ENCODE measurements around the gene PRKCH. TPM values are rescaled to one million over a fixed set of nuclear protein-coding genes. Genes with fewer than 3 reads are reported as not detected.

The PRKCH gene
- polyA plus RNA-seq, 1 donor: 21.2 TPM

DNA sequence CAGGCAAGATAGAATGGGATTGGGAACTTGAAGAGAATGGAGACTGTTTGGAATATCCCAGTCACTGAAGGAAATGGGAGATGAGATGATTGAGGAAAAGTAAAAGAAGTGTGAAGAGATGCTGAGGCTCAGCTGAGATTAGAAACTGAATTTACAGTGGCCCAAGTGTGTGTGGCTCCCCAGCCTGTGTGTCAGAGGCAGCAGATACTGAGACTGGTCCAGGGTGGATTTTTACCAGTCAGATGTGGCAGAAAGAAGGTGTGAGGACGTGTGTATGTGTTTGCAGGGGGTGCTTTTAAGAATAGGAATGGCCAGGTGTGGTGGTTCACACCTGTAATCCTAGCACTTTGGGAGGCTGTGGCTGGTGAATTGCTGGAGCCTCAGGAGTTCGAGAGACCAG is 42.9 kb downstream of the PRKCH start:
- DNase-seq: no peak

DNA sequence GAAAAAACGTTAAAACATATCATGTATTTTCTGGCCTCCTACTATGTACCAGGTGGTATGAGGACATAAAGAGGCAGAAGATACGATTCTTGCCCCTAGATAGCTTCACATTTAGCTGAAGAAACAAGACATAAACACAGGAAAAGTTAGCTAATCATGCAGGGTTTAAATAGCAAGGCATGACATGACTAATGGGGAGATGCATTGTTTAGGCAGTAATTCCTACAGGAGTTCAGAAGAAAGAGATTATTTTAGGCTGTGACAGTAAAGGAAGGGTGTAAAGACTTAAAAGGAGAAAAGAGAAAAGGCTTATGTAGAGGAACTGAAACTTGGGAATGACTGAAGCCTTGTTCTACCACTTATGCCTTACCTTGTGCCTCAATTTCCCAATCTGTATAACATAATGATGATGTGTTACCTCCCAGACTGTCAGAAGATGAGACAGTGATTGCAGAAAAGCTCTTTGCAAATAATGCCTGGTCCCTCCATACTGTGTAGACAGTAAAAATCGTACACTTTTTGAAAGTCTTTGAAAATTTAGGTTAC is 44.4 kb downstream of the PRKCH start:
- DNase-seq: no peak

DNA sequence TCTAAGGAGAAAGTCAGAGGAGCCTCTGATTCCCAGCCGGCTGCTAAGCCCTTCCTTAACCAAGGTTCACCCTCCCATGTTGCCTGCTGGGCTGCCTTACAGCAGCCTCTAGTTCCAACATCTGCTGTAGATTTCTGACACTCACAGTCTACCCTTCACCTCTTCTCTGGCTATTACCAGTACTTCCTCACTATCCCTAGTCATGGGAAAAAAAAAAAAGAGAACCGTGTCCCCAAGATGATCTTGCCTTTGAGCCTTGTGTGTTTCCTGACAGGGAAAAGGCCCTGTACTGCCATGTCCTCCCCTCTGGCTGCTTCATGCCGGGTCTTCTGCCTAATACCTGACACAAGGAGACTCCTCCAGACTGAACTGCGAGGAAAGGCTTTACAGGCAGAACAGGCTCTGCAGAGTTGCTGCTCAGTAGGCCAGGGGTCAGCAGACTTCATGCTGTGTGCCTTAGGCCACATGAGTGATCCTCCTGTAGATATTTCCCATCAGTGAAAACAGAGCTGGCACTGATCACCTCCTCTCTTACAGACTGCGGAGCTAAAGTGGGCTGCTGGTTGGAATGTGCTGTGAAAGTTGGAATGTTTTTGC is 46.8 kb downstream of the PRKCH start:
- DNase-seq: no peak

DNA sequence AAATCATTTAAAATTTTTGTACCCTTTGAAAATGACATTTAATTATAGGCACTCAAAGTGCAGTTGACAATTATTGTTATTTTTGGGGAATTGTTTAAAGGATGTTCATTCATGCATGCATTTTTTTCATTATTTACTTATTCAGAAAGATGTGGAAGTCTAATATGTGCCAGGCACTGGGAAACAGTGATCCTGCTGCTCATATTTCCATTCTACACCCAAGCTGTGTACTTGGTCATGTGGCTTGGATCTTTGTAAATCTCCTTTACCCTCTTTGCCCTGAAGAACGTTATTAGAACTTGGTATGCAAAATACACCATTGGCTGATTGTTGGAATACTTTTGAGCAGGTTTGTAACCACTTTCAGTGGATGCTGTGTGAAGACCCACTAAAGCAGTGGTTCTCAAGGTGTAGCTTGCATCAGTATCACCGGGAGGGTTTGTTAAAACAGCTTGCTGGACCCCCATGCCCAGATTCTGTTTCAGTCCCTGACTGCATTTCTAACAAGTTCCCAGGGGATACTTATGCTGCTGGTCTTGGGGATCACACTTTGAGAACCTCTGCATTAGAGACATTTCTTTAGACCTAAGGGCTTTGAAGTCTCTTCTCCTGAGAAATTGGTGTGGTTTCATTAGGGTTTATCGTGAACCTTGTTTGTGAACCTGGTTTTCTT is 47.5 kb downstream of the PRKCH start:
- DNase-seq: no peak

DNA sequence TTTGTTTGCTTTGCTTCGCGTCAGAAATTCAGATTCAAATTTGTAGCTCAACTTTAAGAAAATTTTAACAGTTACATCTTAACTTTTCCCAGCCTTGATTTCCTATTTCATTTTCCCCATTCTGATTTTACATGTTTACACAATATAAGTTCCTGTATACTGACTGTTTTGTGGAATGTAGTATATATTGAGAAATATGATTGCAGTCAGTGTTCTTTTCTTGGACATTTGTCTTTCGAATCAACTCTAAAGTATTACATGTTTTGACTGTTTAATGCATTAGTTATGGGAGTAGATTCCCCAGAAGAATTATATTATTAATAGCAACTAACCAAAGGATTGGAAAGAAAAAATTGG is 48.1 kb downstream of the PRKCH start:
- no peak for DNase-seq

DNA sequence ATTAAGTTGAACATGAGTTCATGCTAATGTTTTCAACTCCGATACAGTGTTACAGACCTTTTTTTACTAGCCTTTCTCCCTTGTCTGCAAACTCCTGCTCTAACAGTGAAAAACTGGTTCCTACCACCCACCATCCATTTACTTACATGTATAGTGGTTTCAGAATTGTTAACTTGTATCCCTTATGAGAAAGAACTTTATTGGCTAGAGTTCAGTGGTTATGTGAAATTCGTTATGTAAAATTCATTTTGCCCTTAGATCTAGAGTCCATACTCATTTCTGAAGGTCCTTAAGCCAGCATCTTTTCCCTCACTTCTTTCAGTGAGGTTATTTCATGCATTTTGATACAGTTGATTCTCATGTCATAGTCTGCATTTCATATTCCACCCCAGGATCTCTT is 51.0 kb downstream of the PRKCH start:
- no peak for DNase-seq

DNA sequence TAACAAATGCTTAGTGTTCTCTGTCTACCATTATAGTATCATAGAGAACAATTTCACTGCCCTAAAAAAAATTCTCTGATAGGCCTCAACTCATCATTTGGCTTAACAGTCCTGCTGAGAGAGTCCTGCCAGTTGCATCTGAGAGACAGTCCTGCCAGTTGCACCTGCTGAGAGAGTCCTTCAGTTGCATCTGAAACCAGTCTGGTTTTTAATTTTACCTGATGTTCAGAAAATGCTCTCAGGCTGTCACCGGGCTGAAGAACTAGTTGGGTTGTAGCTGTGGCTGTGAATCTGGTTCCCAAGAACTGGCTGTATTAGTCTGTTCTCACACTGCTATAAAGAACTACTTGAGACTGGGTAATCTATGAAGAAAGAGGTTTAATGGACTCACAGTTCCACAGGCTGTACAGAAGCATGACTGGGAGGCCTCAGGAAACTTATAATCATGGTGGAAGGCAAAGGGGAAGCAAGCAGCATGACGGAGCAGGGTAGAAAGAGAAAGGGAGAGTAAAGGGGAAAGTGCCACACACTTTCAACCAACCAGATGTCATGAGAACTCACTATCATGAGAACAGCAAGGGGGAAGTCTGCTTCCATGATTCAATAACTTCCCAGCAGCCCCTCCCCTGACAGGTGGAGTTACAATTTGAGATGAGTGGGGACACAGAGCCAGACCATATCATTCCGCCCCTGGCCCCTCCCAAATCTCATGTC is 51.6 kb downstream of the PRKCH start:
- DNase-seq: no peak

DNA sequence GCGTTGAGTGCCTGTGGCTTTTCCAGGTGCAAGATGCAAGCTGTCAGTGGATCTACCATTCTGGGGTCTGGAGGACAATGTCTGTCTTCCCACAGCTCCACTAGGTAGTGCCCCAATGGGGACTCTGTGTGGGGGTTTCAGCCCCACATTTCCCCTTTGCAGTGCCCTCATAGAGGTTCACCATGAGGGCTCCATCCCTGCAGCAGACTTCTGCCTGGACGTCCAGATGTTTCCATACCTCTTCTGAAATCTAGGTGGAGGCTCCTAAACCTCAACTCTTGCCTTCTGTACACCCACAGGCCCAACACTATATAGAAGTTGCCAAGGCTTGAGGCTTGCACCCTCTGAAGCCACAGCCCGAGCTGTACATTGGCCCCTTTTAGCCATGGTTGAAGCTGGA is 52.9 kb downstream of the PRKCH start:
- no peak for DNase-seq

DNA sequence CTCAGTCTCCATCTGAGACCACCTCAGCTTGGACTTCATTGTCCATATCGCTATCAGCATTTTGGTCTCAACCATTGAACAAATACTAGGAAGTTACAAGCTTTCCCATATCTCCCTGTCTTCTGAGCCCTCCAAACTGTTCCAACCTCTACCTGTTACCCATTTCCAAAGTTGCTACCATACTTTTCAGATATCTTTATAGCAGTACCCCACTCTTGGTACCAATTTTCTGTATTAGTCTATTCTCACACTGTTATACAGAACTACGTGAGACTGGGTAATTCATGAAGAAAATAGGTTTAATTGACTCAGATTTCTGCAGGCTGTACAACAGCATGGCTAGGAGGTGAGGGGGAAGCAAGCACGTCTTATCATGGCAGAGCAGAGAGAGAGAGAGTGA is 53.8 kb downstream of the PRKCH start:
- no peak for DNase-seq

DNA sequence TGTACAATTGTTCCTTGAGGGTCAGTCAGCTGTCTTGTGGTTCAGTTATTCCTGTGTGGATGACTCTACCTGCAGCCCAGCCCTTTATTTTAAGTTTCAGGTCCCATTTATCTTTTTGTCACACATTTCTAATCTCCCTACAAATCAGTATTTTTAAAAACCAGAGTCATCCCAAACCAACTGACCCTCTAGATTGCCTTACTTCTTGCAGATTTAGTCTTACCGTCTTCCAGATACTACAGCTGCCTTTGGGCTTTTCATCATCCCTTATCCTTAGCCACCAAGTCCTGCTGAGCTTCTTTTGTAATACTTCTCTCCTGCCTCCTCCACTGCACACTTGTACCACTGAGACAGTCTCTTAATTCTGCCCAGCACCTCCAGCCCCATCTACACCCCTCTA is 54.9 kb downstream of the PRKCH start:
- DNase-seq: no peak

DNA sequence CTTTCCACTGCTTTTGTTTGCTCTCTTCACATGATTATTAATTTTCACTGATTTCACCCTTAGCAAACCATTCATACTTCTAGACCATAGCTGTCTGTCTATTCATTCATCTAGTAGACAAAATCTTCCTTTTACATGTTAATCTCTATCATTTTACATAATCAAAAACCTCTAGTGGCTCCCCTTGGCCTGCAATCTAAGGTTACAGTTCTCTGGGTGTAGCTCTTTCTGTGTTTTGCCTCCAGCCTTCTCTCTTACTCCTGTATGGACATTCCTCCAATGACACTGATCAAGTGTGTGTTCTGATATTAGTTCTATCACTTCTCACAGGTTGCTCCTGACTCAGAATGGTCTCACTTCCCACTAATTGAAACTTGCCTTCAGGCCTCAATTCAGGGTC is 56.4 kb downstream of the PRKCH start:
- no peak for DNase-seq

DNA sequence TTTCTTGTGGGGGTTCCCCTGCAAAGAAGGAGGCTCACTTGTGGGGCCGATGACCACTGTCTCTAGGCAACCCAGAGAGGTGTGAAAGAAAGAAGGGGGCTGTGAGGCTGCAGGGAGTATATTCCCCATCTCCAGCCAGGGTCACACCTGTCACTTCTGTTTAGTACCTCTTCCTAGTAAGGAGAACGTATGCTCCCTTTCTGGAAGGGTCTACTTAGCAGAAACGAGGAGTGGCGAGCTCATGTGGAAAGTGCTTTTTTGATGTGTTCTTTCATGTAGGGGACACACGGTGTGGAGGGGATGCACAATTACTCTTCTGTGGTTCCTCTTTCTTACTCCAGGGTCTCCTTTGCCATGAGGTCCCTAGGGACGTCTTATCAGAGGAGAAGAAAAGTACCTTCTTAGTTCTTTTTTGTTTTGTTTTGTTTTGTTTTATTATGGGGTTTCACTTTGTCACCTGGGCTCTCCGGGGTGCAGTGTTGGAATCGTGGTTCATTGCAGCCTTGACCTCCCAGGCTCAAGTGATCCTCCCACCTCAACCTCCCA is 58.3 kb downstream of the PRKCH start:
- no peak for DNase-seq

DNA sequence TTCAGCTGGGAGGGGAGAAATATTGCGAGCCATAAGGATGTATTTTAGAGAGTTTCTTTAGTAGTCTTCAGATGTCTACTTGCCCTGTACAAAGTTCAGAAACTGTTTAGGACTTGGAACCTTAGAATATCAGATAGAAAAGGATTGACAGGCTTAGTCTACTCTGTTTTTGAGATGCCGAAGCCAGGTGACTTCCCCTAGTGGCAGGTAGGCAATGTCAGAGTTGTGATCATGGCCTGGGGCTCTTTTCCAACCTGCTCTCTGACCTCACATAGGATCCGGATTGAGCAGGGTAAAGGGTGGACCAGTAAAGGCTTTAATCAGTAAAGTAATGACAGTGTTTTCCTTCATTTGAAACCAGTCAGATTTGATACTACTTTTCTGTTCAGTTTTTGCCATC is 59.6 kb downstream of the PRKCH start:
- DNase-seq: no peak

DNA sequence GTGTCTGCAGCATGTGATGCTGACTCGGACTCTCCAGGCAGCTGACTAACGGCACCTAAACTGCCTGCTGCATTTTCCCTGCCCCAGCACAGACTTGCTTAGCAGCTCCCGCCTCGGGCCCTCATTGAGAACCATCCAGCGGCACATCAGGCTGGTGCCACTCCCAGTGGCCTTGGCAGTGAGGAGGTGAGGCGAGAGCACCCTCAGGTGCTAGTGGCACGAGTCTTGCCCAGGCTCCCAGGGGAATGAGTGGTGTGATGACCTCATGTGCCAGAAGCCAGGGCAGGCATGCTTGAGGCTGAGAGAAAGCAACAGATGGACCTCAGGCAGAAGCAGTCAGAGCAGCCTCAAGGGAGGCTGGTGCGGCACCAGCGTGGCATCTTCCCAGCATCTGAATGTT is 60.2 kb downstream of the PRKCH start:
- DNase-seq: no peak

DNA sequence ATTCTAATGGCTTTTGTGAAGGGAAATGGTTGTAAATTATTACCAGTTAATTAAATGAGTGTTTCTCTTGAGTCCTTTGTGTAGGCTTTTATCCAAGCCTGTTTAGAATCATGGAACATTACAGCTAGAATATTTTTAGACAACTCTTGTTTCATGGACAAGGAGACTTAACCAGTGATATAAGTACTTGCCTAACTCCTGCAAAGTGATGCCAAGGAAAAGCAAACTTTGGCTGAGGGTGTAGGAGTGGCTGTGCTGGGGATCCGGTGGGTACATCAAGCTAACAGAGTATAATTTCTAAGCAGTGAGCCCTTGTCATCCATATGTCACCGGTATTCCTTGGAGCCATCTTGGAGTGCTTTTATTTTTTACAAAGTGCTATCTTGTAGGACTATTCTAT is 61.5 kb downstream of the PRKCH start:
- no peak for DNase-seq

DNA sequence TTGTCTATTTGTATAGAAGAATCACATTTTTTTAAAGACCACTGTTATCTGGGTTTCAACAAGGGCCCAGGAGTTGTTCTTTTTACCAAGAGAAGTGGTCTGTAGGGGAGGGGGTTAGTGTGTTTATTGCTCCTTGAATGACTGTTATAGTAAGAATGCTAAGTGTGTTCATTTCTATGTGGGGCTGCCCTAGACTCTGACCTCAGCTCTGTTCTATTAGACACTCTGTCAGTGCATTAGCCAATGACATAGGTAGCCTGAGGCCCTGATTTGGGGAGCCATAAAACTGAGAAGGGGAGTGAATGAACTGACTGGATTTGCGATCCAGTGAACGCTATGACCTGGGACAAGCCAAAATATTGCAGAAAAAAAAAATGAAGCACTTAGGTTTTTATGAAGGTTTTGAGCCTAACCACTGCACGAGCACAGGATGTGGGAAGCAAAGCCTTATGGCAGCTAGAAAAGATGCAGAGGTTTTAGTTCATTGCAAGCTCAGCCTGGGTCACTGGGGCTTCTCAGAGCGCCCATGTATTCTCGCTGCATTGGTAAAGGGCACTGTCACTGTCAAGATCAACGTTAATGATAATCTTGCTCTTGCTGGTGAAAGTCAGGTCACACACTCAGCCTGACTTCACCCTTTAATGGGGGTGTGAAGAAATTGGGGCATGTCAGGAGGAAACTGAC is 63.8 kb downstream of the PRKCH start:
- DNase-seq: no peak

DNA sequence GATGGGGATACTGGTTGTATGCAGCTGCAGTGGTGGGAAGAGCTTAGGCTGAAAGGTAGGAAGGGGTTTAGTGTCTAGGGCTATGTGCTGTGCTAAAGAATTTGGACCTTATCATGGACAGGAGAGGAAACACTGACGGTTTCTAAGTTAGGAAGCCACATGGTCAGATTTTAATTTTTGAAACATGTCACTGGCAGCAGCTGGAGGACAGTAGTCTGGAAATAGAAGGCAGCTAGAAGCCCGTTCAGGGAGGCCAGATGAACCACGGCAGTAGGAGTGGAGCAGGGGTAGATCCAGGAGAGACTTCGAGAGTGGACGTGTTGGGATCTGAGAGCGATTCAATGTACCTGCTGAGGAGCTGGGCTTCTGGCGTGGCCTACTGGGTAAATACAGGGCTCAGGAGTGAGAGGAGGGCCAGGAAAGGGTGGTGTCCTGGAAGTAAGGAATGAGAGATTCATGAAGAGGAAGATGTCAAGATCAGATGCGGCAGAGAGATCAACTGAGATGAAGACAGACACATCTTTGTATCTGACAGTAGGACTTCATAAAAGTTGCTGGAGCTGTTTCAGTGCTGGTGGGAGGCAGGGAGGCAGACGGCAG is 64.9 kb downstream of the PRKCH start:
- no peak for DNase-seq

DNA sequence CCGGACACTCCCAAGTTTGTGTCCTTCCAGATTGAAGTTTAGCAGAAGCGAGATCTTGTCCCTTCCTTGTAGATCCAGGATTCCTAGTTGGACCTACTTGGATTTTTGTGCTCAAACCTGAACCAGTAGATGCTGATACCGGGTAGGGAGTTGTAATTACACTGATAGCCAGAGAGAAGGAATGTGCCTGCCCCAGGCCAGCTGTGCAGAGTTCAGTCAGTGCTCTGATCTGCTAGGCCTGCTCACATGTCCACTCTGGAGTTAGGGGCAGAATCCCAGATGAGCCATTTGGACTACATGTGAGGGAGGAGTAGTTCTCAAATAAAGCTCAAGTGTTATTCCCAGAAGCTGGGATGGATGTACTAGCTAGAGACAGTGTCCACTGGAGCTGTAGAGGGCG is 65.7 kb downstream of the PRKCH start:
- no peak for DNase-seq

DNA sequence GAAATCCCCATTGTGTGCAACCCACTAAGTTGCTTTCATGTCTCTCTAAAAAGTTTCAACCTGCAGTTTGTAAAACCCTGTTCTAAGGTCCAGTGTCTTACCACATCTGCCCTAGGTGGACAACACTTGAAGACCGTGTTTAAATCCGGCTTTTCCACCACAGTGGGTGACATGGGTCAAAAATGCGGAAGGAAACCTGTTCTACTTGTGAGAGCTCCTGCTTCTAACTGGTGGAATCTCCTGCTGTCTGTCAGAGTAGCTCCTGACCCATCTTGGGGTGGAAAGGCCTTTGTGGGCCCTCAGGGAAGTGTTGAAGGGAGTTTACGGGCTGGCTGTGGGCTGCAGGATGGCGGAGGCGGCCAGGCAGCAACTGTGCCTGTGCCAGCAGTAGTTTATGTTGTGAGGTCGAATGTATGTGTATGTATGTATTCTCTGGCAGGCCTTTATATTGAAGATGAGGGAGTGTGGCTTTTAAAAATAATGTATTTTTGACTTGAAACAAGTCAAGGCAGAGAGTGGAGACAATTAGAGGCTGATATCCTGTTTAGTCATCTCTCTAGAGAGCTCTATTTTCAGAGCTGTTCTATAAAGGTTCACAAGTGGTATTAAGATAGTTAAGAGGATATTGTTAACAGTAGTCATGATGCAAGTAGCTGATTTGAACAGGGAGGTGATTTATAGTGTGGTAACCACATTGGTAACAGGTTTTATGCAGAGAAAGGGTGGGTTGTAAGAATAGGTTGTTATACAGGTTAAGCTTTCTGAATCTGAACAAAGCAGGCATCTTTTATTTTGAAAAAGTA is 67.0 kb downstream of the PRKCH start:
- no peak for DNase-seq

DNA sequence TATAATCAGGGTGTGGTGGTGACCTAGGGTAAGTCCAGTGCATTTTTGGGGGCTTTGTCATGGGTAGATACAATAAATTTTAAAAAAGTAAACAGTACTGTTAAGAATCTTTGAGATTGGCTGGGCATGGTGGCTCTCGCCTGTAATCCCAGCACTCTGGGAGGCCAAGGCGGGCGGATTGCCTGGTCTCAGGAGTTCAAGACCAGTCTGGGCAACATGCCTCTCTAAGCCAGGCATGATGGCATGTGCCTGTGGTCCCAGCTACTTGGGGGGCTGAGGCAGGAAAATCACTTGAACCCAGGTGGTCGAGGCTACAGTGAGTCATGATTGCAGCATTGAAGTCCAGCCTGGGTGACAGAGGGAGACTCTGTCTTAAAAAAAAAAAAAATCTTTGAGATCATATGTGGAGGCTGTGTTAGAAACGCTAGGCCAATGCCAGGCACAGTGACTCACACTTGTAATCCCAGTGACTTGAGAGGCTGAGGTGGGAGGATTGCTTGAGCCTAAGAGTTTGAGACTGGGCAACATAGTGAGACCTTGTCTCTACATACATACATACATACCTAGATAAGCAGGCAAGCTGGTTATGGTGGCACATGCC is 67.7 kb downstream of the PRKCH start:
- DNase-seq: no peak

DNA sequence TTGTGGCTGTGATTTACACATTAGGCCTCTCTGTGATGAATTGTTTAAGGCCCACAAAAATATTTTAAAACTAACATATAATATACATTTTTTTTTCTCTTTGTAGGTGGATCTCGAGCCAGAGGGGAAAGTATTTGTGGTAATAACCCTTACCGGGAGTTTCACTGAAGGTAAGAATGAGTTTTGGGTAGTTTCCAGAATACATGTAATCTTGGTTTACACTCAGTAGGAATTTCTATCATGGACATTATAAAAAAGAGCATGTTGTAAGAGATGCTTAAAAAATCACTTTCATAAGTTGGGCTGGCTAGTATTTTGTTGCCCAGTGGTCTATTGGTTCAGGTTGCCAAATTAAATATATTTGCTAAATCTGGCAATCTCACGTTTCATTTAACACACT is 69.7 kb downstream of the PRKCH start:
- no peak for DNase-seq
